Stimulated activated CD8-positive, alpha-beta memory T cell treated with anti-CD3 and anti-CD28 coated beads, Interleukin-4, amount 100 ng/mL, for 48 hours (primary cell): Measurements from ENCODE around the gene TAL1.
A peak's percentile ranks its signal among the peaks of the same experiment; 100 is the strongest.
"Not testable (repeated sequence)": the region's sequence is repeated elsewhere in the genome, so short reads cannot be mapped to it uniquely, and the experiment has no call there.

ENCODE experiments used
- DNase-seq: peaks from one replicate; pipeline ENCODE4 v3.0.0-alpha.2; 2020

The TAL1 gene

GRCh38 chr1:47210666-47211065 lies 21.4 kb downstream of the TAL1 start:
- no peak for DNase-seq

GRCh38 chr1:47209725-47210325 lies 22.2 kb downstream of the TAL1 start:
- no peak for DNase-seq

DNA sequence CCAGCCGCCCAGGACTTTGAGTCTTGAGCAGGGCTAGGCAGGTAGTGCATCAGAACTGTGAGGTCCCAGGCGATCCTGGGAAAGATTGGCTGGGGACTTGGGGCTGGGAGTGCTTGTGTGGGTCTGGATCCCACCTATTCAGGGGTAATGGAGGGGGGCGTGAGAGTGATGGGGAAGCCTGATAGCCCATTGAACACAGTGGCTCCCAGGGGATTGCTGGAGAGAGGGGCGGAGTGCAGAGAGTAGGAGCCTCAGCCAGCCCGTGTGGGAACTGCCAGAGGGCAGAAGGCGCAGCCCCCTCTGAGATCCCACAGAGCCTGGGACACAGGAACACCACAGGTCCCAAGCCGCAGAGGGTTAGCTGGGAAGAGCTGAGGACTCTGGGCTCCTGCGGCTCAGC lies 22.9 kb downstream of the TAL1 start:
- DNase-seq: no peak

DNA sequence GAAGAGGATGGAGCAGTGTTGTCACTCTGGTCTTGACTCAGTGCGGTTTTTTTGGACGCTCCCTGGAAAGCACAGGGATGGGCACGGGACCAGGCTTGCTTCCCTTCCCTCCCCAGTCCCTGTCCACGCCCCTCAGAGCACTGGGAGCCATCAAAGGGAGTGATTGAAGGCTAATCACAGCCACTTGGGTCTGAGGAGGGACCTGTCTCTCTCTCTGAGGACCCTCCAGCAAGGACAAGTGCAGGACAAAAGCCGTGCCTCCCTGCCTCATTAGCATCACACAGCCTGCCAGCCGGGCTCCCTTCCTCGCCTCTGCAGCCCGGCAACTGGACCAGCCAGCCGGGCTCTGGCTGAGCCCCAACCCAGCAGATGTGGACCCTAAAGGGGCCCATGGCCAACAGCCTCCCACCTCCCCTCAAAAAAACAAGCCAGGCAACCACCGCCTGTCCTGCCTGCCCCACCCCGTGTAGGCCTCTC lies 23.6 kb downstream of the TAL1 start:
- DNase-seq: no peak

DNA sequence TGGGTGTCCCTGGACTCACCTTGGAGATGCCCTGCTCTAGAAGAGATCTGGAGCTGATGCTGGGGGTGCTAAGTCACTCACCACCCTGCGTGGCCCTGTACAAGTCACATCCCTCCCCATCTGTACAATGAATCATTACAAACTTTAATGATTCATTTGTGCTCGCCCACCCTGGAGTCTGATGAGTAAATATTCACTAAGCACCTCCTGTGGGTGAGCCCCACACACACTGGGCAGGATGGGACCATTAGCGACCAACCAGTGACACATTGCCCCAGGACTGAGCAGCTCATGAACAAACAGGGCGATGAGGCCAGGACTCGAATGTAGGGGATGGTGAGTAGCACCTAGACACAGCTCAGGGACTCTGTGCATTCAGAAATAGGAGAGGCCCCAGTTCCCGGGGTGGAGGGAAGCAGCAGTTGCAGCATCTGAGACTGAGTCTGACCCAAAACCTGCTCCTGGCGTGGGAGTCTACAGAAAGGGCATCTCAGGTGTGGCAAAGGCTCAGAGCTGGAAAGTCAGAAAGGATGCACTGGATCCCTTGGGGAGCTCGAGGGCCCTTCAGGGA lies 24.1 kb downstream of the TAL1 start:
- peak; percentile 41 for DNase-seq

DNA sequence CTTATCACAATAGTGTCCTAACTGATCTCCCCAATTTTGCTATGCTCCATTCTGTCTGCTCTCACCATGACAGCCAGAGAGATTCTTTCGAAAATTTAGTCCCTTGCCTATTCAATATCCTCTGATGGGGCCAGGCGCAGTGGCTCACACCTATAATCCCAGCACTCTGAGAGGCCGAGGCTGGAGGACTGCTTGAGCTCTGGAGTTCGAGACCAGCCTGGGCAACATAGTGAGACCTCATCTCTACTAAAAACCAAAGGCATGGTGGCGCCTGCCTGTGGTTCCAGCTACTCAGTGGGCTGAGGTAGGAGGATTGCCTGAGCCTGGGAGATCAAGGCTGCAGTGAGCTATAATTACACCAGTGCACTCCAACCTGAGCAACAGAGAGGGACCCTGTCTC lies 26.1 kb downstream of the TAL1 start:
- DNase-seq: no peak

DNA sequence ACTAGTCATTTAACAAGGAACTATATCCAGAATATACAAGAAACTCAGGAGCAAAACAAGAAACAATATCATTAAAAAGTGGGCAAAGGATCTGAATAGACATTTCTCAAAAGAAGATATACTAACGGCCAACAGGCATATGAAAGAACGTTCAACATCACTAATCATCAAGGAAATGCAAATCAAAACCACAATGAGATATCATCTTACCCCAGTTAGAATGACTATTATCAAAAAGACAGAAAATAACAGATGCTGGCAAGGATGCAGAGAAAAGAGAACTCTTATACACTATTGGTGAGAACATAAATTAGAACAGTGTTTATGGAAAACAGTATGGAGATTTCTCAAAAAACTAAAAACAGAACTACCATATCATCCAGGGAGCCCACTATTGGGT lies 28.5 kb downstream of the TAL1 start:
- not testable (repeated sequence) for DNase-seq

GRCh38 chr1:47201179-47201578 lies 30.8 kb downstream of the TAL1 start:
- DNase-seq: no peak

GRCh38 chr1:47198214-47198613 lies 33.8 kb downstream of the TAL1 start:
- no peak for DNase-seq

DNA sequence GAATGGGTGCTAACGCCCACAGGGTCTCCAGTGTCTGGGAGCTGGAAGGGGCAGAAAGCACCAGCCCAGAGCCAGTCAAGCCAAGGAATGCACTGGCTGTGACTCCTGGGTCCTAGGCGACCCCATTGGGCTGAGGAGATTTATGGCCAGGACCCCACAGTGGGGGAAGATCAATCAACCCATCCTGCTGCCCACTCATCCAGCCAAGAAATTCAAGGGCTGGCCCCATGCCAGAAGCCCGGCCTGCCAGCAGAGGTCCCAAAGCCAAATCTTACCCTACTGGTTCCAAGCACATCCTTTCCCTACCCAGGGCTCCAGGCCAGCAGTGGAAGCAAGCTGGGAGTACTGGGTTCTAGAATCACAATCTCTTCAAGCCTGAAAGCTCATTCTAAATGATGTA lies 35.4 kb downstream of the TAL1 start:
- no peak for DNase-seq

GRCh38 chr1:47195981-47196380 lies 36.0 kb downstream of the TAL1 start:
- DNase-seq: not testable (repeated sequence)

DNA sequence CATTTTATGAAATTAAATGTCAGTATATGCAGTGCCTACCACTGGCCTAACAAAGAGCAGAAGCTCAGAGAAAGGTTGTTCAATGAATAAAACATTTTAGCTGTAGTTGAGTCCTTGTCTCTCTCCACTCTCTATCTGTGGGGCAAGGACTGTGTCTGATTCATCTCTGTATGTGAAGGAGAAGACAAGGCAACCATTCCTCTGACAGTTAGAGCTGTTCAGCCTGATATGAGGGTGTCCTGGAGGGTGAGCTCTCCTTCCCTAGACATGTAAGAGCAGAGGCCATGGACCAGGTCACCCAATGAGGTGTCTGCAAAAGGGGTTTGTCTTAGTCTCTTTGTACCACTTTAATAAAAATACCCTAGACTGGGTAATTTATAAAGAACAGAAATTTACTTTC lies 37.7 kb downstream of the TAL1 start:
- DNase-seq: peak; percentile 8

DNA sequence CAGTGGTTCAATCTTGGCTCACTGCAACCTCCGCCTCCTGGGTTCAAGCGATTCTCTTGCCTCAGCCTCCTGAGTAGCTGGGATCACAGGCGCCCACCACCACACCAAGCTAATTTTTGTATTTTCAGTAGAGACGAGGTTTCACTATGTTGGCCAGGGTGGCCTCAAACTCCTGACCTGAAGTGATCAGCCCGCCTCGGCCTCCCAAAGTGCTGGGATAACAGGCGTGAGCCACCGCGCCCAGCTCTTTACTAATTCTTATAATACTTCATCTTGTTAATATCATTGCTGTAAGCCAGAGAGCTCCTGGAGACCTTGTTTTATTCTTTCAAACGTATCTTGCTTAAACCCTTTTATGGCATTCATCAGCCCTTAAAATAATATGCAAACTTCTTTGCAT lies 38.5 kb downstream of the TAL1 start:
- peak; percentile 14 for DNase-seq

DNA sequence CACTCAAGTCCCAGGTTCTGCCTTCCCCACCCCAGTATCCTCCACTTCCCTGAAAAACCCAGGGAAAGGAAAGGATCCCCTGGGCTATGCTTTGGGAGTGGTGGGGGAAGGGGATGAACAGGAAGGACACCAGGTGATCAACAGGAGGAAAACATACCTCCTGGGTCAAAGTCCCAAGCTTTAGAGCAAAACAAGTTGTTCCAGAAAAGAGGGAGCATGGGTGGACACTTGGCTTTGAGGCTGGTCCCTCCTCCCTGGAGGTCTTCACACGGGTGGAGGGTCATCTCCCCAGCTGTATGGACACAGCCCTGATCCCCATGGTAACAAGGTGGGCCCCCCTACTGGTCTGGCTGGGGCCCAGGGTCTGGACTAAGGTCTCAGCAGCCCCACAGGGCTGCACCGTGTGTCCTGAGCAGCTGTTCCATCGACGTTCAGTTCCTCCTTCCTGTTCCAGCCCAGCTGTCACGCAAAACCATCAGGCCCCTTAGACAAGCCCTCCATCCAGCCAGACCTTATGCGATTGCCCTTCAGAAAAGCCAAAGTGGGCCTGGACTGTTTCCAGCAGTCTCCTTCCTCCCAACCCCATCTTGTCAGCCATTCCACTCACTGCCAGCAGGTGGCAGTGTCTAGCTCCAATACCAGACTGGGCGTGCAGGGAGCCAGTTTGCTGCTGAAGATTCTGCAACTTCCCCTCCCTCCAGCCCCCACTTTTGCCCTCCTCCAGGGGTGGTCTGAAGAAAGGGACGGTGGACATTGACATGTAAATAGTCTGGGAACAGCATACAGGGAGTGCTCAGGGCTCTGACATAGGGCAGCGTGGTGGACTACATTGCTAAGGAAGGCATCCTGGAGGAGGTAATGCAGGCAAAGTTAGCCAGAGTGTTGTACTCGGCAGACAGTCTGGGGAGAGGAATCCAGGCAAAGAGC lies 39.3 kb downstream of the TAL1 start:
- peak; percentile 83 for DNase-seq

DNA sequence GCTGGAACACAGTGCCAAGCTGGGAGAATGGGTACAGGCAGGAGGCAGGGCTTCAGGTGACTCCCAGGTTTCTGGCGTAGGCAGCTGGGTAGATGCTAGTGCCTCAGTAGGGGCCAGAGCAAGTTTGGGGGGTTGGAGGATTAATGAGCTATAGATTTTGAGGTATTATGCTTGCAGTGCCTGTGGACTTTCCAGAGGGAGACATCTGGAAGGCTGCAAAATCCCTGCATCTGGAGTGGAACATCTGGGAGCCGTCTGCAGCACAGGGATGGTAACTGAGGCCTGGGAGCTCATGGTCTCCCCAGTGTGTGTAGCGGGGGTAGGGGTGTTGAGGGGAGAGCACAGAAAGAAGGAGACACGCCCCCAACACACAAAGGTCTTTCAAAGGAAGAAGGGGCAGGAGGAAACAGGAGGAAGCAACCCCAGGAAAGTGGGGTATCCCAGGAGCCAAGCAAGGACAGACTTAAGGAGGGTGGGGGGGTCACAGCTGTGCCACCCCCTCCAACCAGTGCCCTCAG lies 40.0 kb downstream of the TAL1 start:
- no peak for DNase-seq

GRCh38 chr1:47190857-47191256 lies 41.2 kb downstream of the TAL1 start:
- peak; percentile 12 for DNase-seq

DNA sequence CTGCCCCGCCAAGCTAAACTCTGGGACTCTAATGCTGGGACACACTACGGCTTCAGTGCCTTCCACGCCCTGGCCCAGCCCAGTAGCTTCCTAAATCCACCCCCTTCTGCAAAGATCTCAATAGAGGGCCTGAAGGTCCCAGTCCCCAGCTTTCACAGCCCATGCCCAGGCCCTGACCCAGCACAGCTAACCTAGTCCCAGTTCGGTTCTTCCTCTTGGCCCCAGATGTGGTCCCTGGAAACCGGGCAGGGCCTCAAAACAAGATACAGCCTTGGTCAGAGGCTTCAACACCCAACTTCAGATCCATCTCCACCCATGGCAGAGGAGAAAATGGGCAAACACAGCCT lies 41.5 kb downstream of the TAL1 start:
- peak; percentile 14 for DNase-seq

GRCh38 chr1:47189844-47190508 lies 42.0 kb downstream of the TAL1 start, which contains the start of gene PDZK1IP1:
Gene PDZK1IP1, minus strand, starts transcription at chr1:47190036. Its CDS starts 104 bp downstream, at chr1:47189932.
- DNase-seq: peak; percentile 14

DNA sequence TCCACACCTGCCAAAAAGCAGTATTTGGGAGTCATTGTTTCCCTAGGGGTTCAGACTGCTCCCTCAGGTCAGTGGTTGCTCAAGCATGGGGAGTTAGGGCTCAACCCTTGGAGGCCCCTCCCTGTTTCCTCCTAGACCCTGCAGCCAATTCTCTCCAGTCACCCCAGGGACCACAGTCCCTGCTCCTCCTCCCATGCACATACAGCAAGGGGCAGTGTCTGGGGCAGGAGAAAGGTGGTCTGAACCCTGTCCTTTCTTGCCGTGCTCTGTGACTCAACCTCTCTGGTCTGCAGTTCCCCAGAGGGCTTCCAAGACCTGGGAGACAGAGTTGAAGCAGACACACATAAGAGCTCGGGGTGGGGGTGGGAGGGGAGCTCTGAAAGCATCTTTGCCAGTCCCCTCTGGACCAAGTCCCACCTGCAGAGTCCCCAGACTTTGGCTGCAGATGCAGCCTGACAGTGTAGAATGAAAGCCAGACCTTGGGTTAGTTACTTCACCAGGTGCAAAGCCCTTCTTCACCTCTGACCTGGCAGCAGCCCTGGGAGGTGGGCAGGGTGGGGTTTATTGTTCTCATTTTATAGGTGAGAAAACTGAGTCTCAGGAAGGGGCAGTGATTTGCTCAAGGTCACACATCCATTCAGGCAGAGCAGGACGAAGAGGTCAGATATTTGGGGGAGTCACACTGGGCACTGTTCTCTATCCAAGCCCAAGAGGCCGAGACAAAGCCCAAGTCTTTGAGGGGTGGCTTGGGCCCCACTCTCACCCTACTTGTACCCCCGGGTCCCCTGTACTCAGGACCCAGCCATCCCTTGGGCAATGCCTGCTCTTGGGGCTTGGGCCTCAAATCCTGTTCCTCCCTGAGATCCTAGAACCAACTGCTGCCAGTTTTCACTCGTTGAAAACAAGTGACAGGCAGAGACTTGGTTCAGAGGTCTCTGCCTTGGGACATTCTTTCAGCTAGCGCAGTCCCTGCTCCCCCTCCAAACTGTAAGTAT lies 42.9 kb downstream of the TAL1 start:
- peak; percentile 16 for DNase-seq

- DNase-seq: no peak
These were observed 44.1 kb downstream of the TAL1 start for GRCh38 chr1:47187926-47188250.

DNA sequence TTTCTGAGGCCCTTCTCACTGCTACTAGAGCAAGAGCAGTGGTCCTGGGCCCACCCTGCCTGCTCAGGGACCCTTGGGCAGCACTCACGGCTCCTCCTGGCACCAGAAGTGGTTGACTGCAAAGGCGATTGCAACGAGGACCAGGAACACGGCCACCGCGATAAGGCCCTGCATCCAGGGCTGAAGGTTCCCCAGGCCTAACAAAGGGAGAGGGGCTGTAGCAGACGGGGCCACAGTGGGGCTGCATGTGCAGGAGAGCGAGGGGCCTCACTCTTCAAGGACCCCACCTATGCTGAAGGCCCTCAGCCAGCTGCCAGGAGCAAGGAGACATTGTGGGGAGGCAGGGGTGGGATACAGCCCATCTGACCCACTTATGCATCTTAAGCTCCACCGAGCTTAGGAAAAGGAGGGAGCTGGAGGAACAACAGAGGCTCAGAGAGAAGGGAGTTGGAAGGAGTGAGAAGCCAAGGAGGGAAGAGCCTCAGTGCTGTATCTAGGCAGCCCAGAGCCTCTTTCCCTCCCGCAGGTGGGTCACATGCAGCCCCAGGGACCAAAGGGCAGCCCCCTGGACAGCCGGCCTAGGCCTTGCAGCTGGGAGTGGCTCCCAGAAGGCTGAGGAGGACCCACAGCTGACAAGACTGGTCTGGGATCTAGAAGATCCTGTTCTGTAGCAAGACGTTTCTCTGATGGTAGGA lies 44.6 kb downstream of the TAL1 start:
- peak; percentile 17 for DNase-seq
